SK-N-SH (cell line): ENCODE measurements around the gene PHAX. TPM values are rescaled to one million over a fixed set of nuclear protein-coding genes. Genes with fewer than 3 reads are reported as not detected.
"Not testable (repeated sequence)": the region's sequence is repeated elsewhere in the genome, so short reads cannot be mapped to it uniquely, and the experiment has no call there.

Experiments
- CTCF ChIA-PET: fragments of 300-600, 350-600 bp; formaldehyde crosslinking; extraction: SDS; loops from one replicate; lab custom pipeline; 2021; lab: Yijun Ruan, JAX
- POLR2A ChIA-PET: fragments of 350-600 bp; sonication (Branson Sonifier 250); formaldehyde crosslinking; extraction: SDS; loops from one replicate; lab custom pipeline; 2020; ENCODE audit warnings: antibody characterized with exemption, inconsistent platforms; lab: Yijun Ruan, JAX
- DNase-seq: peaks from one replicate; pipeline ENCODE4 v3.0.0; 2012
- H2AFZ ChIP-seq: fragments of 200-600 bp; sonication (generic); 2 replicates; pipeline ENCODE4 v1.8.1; 2016; ENCODE audit warnings: antibody characterized with exemption, mild to moderate bottlenecking, low read depth
- H3F3A ChIP-seq: fragments of 200-600 bp; sonication (generic); replicated peaks from 2 replicates; pipeline ENCODE3; 2016; ENCODE audit warnings: antibody characterized with exemption, mild to moderate bottlenecking; ENCODE audit not compliant: insufficient read depth
- H3K27ac ChIP-seq, 2 experiments: fragments of 200-500 bp in 1 of 2; fragments of 200-600 bp in 1 of 2; sonication (Bioruptor generic) in 1 of 2; sonication (generic), shearing (Covaris generic) in 1 of 2; 2 replicates each; pipeline versions ENCODE4 v1.5.1 to v1.6.1; 2014 to 2016; ENCODE audit warnings: low read depth in 2 of 2, inconsistent platforms in 1 of 2, low read length in 1 of 2, mild to moderate bottlenecking in 1 of 2, mixed read lengths in 1 of 2
- H3K27me3 ChIP-seq: fragments of 200-600 bp; sonication (generic), shearing (Covaris generic); 2 replicates; pipeline ENCODE4 v1.6.1; 2016; ENCODE audit warnings: mixed run types; ENCODE audit not compliant: insufficient read depth
- H3K36me3 ChIP-seq, 2 experiments: fragments of 200-500 bp in 1 of 2; fragments of 200-600 bp in 1 of 2; sonication (Bioruptor generic) in 1 of 2; sonication (generic) in 1 of 2; replicated peaks in 1 of 2; 2 replicates each; pipeline versions ENCODE3 to v1.5.1; 2014 to 2016; ENCODE audit warnings: low read length in 1 of 2, mild to moderate bottlenecking in 1 of 2; ENCODE audit not compliant: insufficient read depth in 2 of 2, control insufficient read depth in 1 of 2
- H3K4me1 ChIP-seq, 2 experiments: fragments of 200-500 bp in 1 of 2; fragments of 200-600 bp in 1 of 2; sonication (Bioruptor generic) in 1 of 2; sonication (generic), shearing (Covaris generic) in 1 of 2; 2 replicates each; pipeline versions ENCODE4 v1.5.1 to v1.6.1; 2014 to 2016; ENCODE audit warnings: low read depth in 1 of 2, low read length in 1 of 2, mixed run types in 1 of 2; ENCODE audit not compliant: insufficient read depth in 2 of 2, control insufficient read depth in 1 of 2
- H3K4me2 ChIP-seq: fragments of 200-600 bp; sonication (generic), shearing (Covaris generic); 2 replicates; pipeline ENCODE4 v1.6.1; 2017; ENCODE audit warnings: mixed run types
- H3K4me3 ChIP-seq, 2 experiments: fragments of 200-500 bp in 1 of 2; fragments of 200-600 bp in 1 of 2; sonication (Bioruptor generic) in 1 of 2; sonication (generic), shearing (Covaris generic) in 1 of 2; 2 replicates each; pipeline versions ENCODE4 v1.5.1 to v1.8.1; 2014 to 2016; ENCODE audit warnings: low read depth in 2 of 2, inconsistent platforms in 1 of 2, low read length in 1 of 2, mild to moderate bottlenecking in 1 of 2, mixed read lengths in 1 of 2, moderate library complexity in 1 of 2
- H3K79me2 ChIP-seq: fragments of 200-600 bp; sonication (generic); 2 replicates; pipeline ENCODE4 v1.8.1; 2017; ENCODE audit warnings: mild to moderate bottlenecking; ENCODE audit not compliant: insufficient read depth
- H3K9ac ChIP-seq: fragments of 200-600 bp; sonication (generic); 2 replicates; pipeline ENCODE4 v1.6.1; 2017; ENCODE audit warnings: mixed run types
- H3K9me2 ChIP-seq: fragments of 200-600 bp; sonication (generic); 2 replicates; pipeline ENCODE4 v1.6.1; 2017; ENCODE audit warnings: mixed run types
- H3K9me3 ChIP-seq: fragments of 200-600 bp; sonication (generic); 2 replicates; pipeline ENCODE4 v1.6.1; 2017; ENCODE audit warnings: mixed run types, mild to moderate bottlenecking, moderate library complexity
- H4K20me1 ChIP-seq: fragments of 200-600 bp; sonication (generic); 2 replicates; pipeline ENCODE4 v1.6.1; 2017; ENCODE audit warnings: mild to moderate bottlenecking, mixed run types; ENCODE audit not compliant: insufficient read depth
- JUND ChIP-seq: IDR thresholded peaks from 2 replicates; pipeline ENCODE4 v1.4.0; 2012
- NRF1 ChIP-seq: IDR thresholded peaks from 2 replicates; pipeline ENCODE4 v1.6.1; 2012; ENCODE audit warnings: low read depth, mild to moderate bottlenecking, low read length
- RCOR1 ChIP-seq: fragments of 150-350 bp; IDR thresholded peaks from 2 replicates; pipeline ENCODE4 v1.6.1; 2017; ENCODE audit warnings: antibody characterized with exemption, low read length
- WGBS: methylation state at CpG from one replicate; pipeline ENCODE4 v1.1.6; 2017; ENCODE audit warnings: low lambda C conversion rate; 5-methylcytosine and 5-hydroxymethylcytosine counted together
- polyA plus RNA-seq, 3 experiments: library from polyadenylated mRNA; depleted of rRNA; stranded (reverse); fragments of >200 nt; gene quantifications; 2 replicates each; pipeline ENCODE4 v1.2.3, GENCODE V29; 2012
- TF ChIP-seq, protein P1 (sequence below): IDR thresholded peaks from 2 replicates; pipeline ENCODE4 v1.6.1; 2012; ENCODE audit warnings: mild to moderate bottlenecking, low read depth, low read length, moderate library complexity

The PHAX gene
- polyA plus RNA-seq, 1 of the 3 experiments (the other 2 are of a cell fraction) = 25.1 TPM

GRCh38 chr5:126670109-126670508 lies 69.4 kb downstream of the PHAX start:
- CTCF ChIA-PET, H3K9ac ChIP-seq, H4K20me1 ChIP-seq, H3K9me2 ChIP-seq, DNase-seq, H3K9me3 ChIP-seq, H2AFZ ChIP-seq, H3K4me2 ChIP-seq, H3K4me1 ChIP-seq, H3K4me3 ChIP-seq, H3K79me2 ChIP-seq, POLR2A ChIA-PET, H3K36me3 ChIP-seq, H3F3A ChIP-seq, H3K27me3 ChIP-seq, H3K27ac ChIP-seq: not testable (repeated sequence)
- 81% methylated on average over 1 of the region's 1 CpG for WGBS

GRCh38 chr5:126671681-126672080 lies 70.9 kb downstream of the PHAX start:
- H3K9me3 ChIP-seq, H3K36me3 ChIP-seq, H3K27ac ChIP-seq, H2AFZ ChIP-seq, H3K79me2 ChIP-seq, H3K4me1 ChIP-seq, DNase-seq, H3K9me2 ChIP-seq, H3K4me2 ChIP-seq, H3K9ac ChIP-seq, POLR2A ChIA-PET, H3F3A ChIP-seq, H4K20me1 ChIP-seq, H3K4me3 ChIP-seq, H3K27me3 ChIP-seq: not testable (repeated sequence)
- CTCF ChIA-PET = interaction anchor here (1.6 kb wide), 1 partner anchor 130 kb away, joined by 3 read pairs; no protein-coding TSS in a partner anchor
- 62% methylated on average over 3 of the region's 3 CpGs for WGBS

- WGBS = 81% methylated on average over 9 of the region's 11 CpGs
- H3K36me3 ChIP-seq = no peaks in the 10 kb centered on the region
- no peak overlapping the region for H3K4me2 ChIP-seq
- no peaks in the 10 kb centered on the region for H3K79me2 ChIP-seq
- H3K9ac ChIP-seq = no peak overlapping the region
- no peaks in the 10 kb centered on the region for H4K20me1 ChIP-seq
- no peak overlapping the region for H2AFZ ChIP-seq
- POLR2A ChIA-PET = no interaction called here
- no peaks in the 10 kb centered on the region for H3K27me3 ChIP-seq
- CTCF ChIA-PET = interaction anchor here (7.3 to 8.2 kb wide), 2 partner anchors 105 to 130 kb away, joined by 92 to 172 read pairs; partner anchors contain the start of gene LMNB1
- no peak for DNase-seq
- H3K9me3 ChIP-seq = no peaks in the 10 kb centered on the region
- H3F3A ChIP-seq = no peaks in the 10 kb centered on the region
- no peaks in the 10 kb centered on the region for H3K9me2 ChIP-seq
- H3K4me3 ChIP-seq = no peak overlapping the region
- no peak overlapping the region for H3K27ac ChIP-seq
- TF ChIP-seq JUND = no peak
- no peak for TF ChIP-seq NRF1
- no peak for TF ChIP-seq RCOR1
- TF ChIP-seq, protein P1, sequence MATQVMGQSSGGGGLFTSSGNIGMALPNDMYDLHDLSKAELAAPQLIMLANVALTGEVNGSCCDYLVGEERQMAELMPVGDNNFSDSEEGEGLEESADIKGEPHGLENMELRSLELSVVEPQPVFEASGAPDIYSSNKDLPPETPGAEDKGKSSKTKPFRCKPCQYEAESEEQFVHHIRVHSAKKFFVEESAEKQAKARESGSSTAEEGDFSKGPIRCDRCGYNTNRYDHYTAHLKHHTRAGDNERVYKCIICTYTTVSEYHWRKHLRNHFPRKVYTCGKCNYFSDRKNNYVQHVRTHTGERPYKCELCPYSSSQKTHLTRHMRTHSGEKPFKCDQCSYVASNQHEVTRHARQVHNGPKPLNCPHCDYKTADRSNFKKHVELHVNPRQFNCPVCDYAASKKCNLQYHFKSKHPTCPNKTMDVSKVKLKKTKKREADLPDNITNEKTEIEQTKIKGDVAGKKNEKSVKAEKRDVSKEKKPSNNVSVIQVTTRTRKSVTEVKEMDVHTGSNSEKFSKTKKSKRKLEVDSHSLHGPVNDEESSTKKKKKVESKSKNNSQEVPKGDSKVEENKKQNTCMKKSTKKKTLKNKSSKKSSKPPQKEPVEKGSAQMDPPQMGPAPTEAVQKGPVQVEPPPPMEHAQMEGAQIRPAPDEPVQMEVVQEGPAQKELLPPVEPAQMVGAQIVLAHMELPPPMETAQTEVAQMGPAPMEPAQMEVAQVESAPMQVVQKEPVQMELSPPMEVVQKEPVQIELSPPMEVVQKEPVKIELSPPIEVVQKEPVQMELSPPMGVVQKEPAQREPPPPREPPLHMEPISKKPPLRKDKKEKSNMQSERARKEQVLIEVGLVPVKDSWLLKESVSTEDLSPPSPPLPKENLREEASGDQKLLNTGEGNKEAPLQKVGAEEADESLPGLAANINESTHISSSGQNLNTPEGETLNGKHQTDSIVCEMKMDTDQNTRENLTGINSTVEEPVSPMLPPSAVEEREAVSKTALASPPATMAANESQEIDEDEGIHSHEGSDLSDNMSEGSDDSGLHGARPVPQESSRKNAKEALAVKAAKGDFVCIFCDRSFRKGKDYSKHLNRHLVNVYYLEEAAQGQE = no peak
- H3K4me1 ChIP-seq = no peaks in the 10 kb centered on the region
Measured at GRCh38 chr5:126673477-126673876, 72.7 kb downstream of the PHAX start.
